HCT116 (cell line): ENCODE measurements around the gene OSGEPL1. TPM values are rescaled to one million over a fixed set of nuclear protein-coding genes. Genes with fewer than 3 reads are reported as not detected.
"Not testable (repeated sequence)": the region's sequence is repeated elsewhere in the genome, so short reads cannot be mapped to it uniquely, and the experiment has no call there.

ENCODE experiments used
- ATAC-seq: fragments of 200-7000 bp; cut with Tn5 transposase; 2 replicates; pipeline ENCODE4 v1.9.1; 2020; ENCODE audit warnings: mild to moderate bottlenecking, moderate library complexity
- BruUV-seq: library from RNA; stranded (reverse); fragments of 400-500 nt; replicated peaks from 2 replicates; lab custom pipeline; 2021; lab: Mats Ljungman, UMichigan
- CTCF ChIA-PET: fragments of 300-600 bp; sonication (Branson Sonifier 250); formaldehyde crosslinking; loops from one replicate; lab custom pipeline; 2021; ENCODE audit warnings: antibody characterized with exemption; lab: Charles Lee
- POLR2A ChIA-PET: fragments of 300-600, 350-600 bp; sonication (Branson Sonifier 250); formaldehyde crosslinking; loops from one replicate; lab custom pipeline; 2021; ENCODE audit warnings: antibody characterized with exemption; lab: Charles Lee
- RAD21 ChIA-PET, 2 experiments: fragments of 300-600 bp; sonication (Branson Sonifier 250); formaldehyde crosslinking; loops; one replicate each; lab custom pipeline; 2023; ENCODE audit warnings: low total read pairs in 2 of 2; ENCODE audit not compliant: uncharacterized antibody in 2 of 2, unreplicated experiment in 2 of 2, low non-redundant PET in 1 of 2; lab: Charles Lee
- DNase-seq: peaks from one replicate; pipeline ENCODE4 v3.0.0-alpha.2; 2010; ENCODE audit warnings: low read depth, low spot score
- H2AFZ ChIP-seq: fragments of 200-600 bp; shearing (Covaris generic), sonication (generic); 2 replicates; pipeline ENCODE4 v1.6.1; 2017; ENCODE audit warnings: low read depth, mixed run types, mixed read lengths, antibody characterized with exemption, low read length; ENCODE audit not compliant: poor library complexity, severe bottlenecking
- H3K27ac ChIP-seq: 2 replicates; pipeline ENCODE4 v1.5.1; 2012; ENCODE audit warnings: low read depth, low read length
- H3K27me3 ChIP-seq: fragments of 200-600 bp; sonication (generic); 2 replicates; pipeline ENCODE4 v1.6.1; 2016; ENCODE audit warnings: mixed run types, low read length, mixed read lengths; ENCODE audit not compliant: insufficient read depth
- H3K36me3 ChIP-seq, 2 experiments: fragments of 200-500 bp in 1 of 2; fragments of 200-600 bp in 1 of 2; sonication (Bioruptor generic) in 1 of 2; sonication (generic) in 1 of 2; 2 replicates each; pipeline versions ENCODE4 v1.5.1 to v1.6.1; 2014 to 2016; ENCODE audit warnings: low read length in 2 of 2, inconsistent platforms in 1 of 2, mixed read lengths in 1 of 2, mixed run types in 1 of 2; ENCODE audit not compliant: insufficient read depth in 2 of 2, control insufficient read depth in 1 of 2
- H3K4me1 ChIP-seq, 2 experiments: fragments of 200-600 bp in 1 of 2; sonication (generic) in 1 of 2; 2 replicates each; pipeline versions ENCODE4 v1.5.1 to v1.6.1; 2012 to 2017; ENCODE audit warnings: low read length in 2 of 2, inconsistent platforms in 1 of 2, mild to moderate bottlenecking in 1 of 2, mixed read lengths in 1 of 2, mixed run types in 1 of 2, moderate library complexity in 1 of 2; ENCODE audit not compliant: insufficient read depth in 2 of 2, control insufficient read depth in 1 of 2
- H3K4me2 ChIP-seq: fragments of 200-600 bp; sonication (generic); 2 replicates; pipeline ENCODE4 v1.6.1; 2017; ENCODE audit warnings: mixed run types, low read length, mixed read lengths
- H3K4me3 ChIP-seq, 2 experiments: fragments of 200-600 bp in 1 of 2; sonication (generic) in 1 of 2; replicated peaks in 1 of 2; 2 replicates each; pipeline ENCODE4 v1.5.1; 2011 to 2016; ENCODE audit warnings: low read length in 2 of 2, control low read depth in 1 of 2, low read depth in 1 of 2, mild to moderate bottlenecking in 1 of 2, mixed read lengths in 1 of 2, mixed run types in 1 of 2
- H3K79me2 ChIP-seq: fragments of 200-600 bp; sonication (generic); 2 replicates; pipeline ENCODE4 v1.6.1; 2017; ENCODE audit warnings: mild to moderate bottlenecking, mixed run types, low read length, moderate library complexity, mixed read lengths; ENCODE audit not compliant: insufficient read depth
- H3K9ac ChIP-seq: fragments of 200-600 bp; sonication (generic); 2 replicates; pipeline ENCODE4 v1.6.1; 2016; ENCODE audit warnings: low read length, mixed read lengths
- H3K9me2 ChIP-seq: fragments of 200-600 bp; sonication (generic), shearing (Covaris generic); 2 replicates; pipeline ENCODE4 v1.6.1; 2017; ENCODE audit warnings: mixed run types, mild to moderate bottlenecking, moderate library complexity; ENCODE audit not compliant: insufficient read depth
- H3K9me3 ChIP-seq, 2 experiments: fragments of 200-500 bp in 1 of 2; fragments of 200-600 bp in 1 of 2; sonication (Bioruptor generic) in 1 of 2; sonication (generic) in 1 of 2; 2 replicates each; pipeline ENCODE4 v1.6.1; 2014 to 2017; ENCODE audit warnings: low read length in 2 of 2, mixed read lengths in 2 of 2, inconsistent platforms in 1 of 2, low read depth in 1 of 2, mild to moderate bottlenecking in 1 of 2, mixed run types in 1 of 2, moderate library complexity in 1 of 2; ENCODE audit not compliant: control insufficient read depth in 1 of 2, insufficient read depth in 1 of 2
- H4K20me1 ChIP-seq: fragments of 200-600 bp; sonication (generic), shearing (Covaris generic); 2 replicates; pipeline ENCODE4 v1.6.1; 2017; ENCODE audit warnings: mixed run types, mild to moderate bottlenecking, moderate library complexity; ENCODE audit not compliant: insufficient read depth
- CBX3 ChIP-seq: IDR thresholded peaks from 2 replicates; pipeline ENCODE4 v1.6.1; 2012; ENCODE audit warnings: low read depth
- EGR1 ChIP-seq: IDR thresholded peaks from 2 replicates; pipeline ENCODE4 v1.6.1; 2012; ENCODE audit warnings: low read depth
- ELF1 ChIP-seq: IDR thresholded peaks from 2 replicates; pipeline ENCODE4 v1.6.1; 2012; ENCODE audit warnings: low read depth, borderline replicate concordance
- EZH2phosphoT487 ChIP-seq: fragments of 200-600 bp; IDR thresholded peaks from 2 replicates; pipeline ENCODE4 v1.6.1; 2018; ENCODE audit warnings: antibody characterized with exemption, borderline replicate concordance
- FOSL1 ChIP-seq: IDR thresholded peaks from 2 replicates; pipeline ENCODE4 v1.6.1; 2012; ENCODE audit warnings: low read depth
- JUND ChIP-seq: IDR thresholded peaks from 2 replicates; pipeline ENCODE4 v1.6.1; 2012
- RAD21 ChIP-seq: IDR thresholded peaks from 2 replicates; pipeline ENCODE4 v1.6.1; 2012; ENCODE audit warnings: low read depth, mild to moderate bottlenecking
- SIN3A ChIP-seq: IDR thresholded peaks from 2 replicates; pipeline ENCODE4 v1.6.1; 2012; ENCODE audit warnings: low read depth
- SRF ChIP-seq: IDR thresholded peaks from 2 replicates; pipeline ENCODE4 v1.6.1; 2012; ENCODE audit warnings: low read depth
- TCF7L2 ChIP-seq: IDR thresholded peaks from 2 replicates; pipeline ENCODE4 v1.7.0; 2011; ENCODE audit warnings: borderline replicate concordance, inconsistent platforms; ENCODE audit not compliant: insufficient read depth, insufficient read length; ENCODE audit errors: extremely low read depth
- YY1 ChIP-seq: IDR thresholded peaks from 2 replicates; pipeline ENCODE4 v1.6.1; 2011; ENCODE audit warnings: low read length, low read depth, moderate library complexity, mild to moderate bottlenecking; ENCODE audit not compliant: insufficient replicate concordance; ENCODE audit errors: extremely low read depth
- ZFX ChIP-seq: fragments of 450-650 bp; IDR thresholded peaks from 2 replicates; pipeline ENCODE4 v1.6.1; 2017
- ZNF274 ChIP-seq: fragments of 200-500 bp; sonication (Bioruptor generic); IDR thresholded peaks from 2 replicates; pipeline ENCODE4 v1.6.1; 2014; ENCODE audit warnings: mild to moderate bottlenecking, low read depth, low read length, inconsistent platforms
- intact Hi-C: fragments of 100-400 bp; cut with micrococcal nuclease; formaldehyde crosslinking; loops from 2 replicates; pipeline ENCODE4 v1.10.0; 2022
- total RNA-seq: library from RNA; stranded (reverse); gene quantifications from one replicate; pipeline ENCODE4 v1.2.1, GENCODE V29; 2021; ENCODE audit not compliant: unreplicated experiment
- TF ChIP-seq, protein P1 (sequence below), 3 experiments: fragments of 200-600 bp in 1 of 3; sonication (generic) in 1 of 3; IDR thresholded peaks in 2 of 3; conservative IDR thresholded peaks in 1 of 3; 2 replicates each; pipeline ENCODE4 v1.5.1; 2012 to 2017; ENCODE audit warnings: low read depth in 2 of 3, low read length in 2 of 3, antibody characterized with exemption in 1 of 3, borderline replicate concordance in 1 of 3, control low read depth in 1 of 3, mild to moderate bottlenecking in 1 of 3, mixed read lengths in 1 of 3, mixed run types in 1 of 3, moderate library complexity in 1 of 3; ENCODE audit not compliant: insufficient read depth in 1 of 3
- TF ChIP-seq, protein P2 (sequence below): IDR thresholded peaks from 2 replicates; pipeline ENCODE4 v1.6.1; 2012
- TF ChIP-seq, protein P3 (sequence below): IDR thresholded peaks from 2 replicates; pipeline ENCODE4 v1.6.1; 2012

OSGEPL1 gene
- total RNA-seq, 1 experiment from 2014 or later, result 11.2 TPM

DNA sequence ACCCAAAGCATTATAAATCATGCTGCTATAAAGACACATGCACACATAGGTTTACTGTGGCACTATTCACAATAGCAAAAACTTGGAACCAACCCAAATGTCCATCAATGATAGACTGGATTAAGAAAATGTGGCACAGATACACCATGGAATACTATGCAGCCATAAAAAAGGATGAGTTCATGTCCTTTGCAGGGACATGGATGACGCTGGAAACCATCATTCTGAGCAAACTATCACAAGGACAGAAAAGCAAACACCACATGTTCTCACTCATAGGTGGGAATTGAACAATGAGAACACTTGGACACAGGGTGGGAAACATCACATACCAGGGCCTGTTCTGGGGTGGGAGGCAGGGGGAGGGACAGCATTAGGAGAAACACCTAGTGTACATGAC, 45.0 kb downstream of the OSGEPL1 start:
- intact Hi-C loops, H3K4me3 ChIP-seq, DNase-seq, H3K27me3 ChIP-seq, RAD21 ChIA-PET, H3K27ac ChIP-seq, BruUV-seq, H4K20me1 ChIP-seq, H3K36me3 ChIP-seq, H3K9me3 ChIP-seq, CTCF ChIA-PET, H3K9ac ChIP-seq, ATAC-seq, H3K79me2 ChIP-seq, H3K4me2 ChIP-seq, H3K4me1 ChIP-seq, H3K9me2 ChIP-seq, H2AFZ ChIP-seq, POLR2A ChIA-PET: not testable (repeated sequence)

DNA sequence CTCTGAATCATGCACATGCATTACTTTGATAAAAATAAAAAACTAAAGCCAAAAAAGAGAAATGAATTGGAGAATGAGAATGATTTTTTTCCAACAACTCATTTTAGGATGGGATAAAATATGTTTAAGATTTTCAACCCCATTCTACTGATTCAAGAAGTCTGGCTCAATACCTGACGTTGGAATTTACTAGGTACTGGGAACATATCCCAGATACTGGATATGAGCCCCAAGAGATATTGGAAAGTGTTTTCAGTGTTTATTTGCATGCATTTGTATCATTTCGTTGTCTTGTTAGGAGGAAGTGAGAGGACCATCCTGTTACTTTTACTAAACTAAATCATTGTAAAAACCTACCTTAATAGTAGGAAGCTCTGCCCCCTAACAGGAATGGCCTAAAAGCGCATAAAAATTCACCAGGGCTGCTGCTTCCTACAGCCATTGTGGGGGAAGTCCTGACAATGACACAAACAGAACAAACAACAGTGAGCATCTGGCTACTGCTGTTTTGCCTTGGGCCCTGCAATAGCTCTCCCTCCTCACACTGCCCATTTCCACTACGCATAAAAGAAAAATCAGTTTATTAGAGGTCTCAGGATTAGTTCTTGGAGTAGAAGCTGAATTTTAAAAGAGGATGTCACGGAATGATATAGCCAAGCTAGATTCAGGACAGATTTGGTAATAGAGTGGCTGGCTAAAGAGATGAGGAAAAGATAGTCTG, 52.9 kb downstream of the OSGEPL1 start:
- Histone ChIP-seq H3K27me3 (no peaks in the 10 kb centered on the region), H2AFZ (no peak overlapping the region), H3K36me3 (no peaks in the 10 kb centered on the region), H4K20me1 (no peaks in the 10 kb centered on the region), H3K4me2 (no peak overlapping the region), H3K9me2 (no peaks in the 10 kb centered on the region), H3K27ac (no peak overlapping the region), H3K4me3 (no peak overlapping the region), H3K79me2 (no peaks in the 10 kb centered on the region), H3K9ac (no peak overlapping the region), H3K9me3 (no peaks in the 10 kb centered on the region), H3K4me1 (no peaks in the 10 kb centered on the region)
- intact Hi-C loops, result no loop called here
- ATAC-seq (no peak), DNase-seq (no peak)
- POLR2A ChIA-PET, result no interaction called here
- CTCF ChIA-PET, result no interaction called here
- BruUV-seq, result no TSS peak
- RAD21 ChIA-PET, result no interaction called here
- no peak for TF ChIP-seq SRF
- TF ChIP-seq TCF7L2, result no peak
- TF ChIP-seq, protein P1, sequence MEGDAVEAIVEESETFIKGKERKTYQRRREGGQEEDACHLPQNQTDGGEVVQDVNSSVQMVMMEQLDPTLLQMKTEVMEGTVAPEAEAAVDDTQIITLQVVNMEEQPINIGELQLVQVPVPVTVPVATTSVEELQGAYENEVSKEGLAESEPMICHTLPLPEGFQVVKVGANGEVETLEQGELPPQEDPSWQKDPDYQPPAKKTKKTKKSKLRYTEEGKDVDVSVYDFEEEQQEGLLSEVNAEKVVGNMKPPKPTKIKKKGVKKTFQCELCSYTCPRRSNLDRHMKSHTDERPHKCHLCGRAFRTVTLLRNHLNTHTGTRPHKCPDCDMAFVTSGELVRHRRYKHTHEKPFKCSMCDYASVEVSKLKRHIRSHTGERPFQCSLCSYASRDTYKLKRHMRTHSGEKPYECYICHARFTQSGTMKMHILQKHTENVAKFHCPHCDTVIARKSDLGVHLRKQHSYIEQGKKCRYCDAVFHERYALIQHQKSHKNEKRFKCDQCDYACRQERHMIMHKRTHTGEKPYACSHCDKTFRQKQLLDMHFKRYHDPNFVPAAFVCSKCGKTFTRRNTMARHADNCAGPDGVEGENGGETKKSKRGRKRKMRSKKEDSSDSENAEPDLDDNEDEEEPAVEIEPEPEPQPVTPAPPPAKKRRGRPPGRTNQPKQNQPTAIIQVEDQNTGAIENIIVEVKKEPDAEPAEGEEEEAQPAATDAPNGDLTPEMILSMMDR (IDR thresholded peaks at IDR 0.05 in 2 of 3, conservative IDR thresholded peaks at IDR 0.05 in 1 of 3; ENCODE audit: borderline replicate concordance in 1 of 3, insufficient read depth in 1 of 3, low read depth in 2 of 3, low read length in 2 of 3), result no peak
- TF ChIP-seq, protein P2, sequence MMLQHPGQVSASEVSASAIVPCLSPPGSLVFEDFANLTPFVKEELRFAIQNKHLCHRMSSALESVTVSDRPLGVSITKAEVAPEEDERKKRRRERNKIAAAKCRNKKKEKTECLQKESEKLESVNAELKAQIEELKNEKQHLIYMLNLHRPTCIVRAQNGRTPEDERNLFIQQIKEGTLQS, result no peak
- TF ChIP-seq FOSL1, result no peak
- no peak for TF ChIP-seq EZH2phosphoT487
- TF ChIP-seq, protein P3, sequence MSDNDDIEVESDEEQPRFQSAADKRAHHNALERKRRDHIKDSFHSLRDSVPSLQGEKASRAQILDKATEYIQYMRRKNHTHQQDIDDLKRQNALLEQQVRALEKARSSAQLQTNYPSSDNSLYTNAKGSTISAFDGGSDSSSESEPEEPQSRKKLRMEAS, result no peak
- TF ChIP-seq CBX3, result no peak
- TF ChIP-seq ZFX, result no peak
- no peak for TF ChIP-seq ZNF274
- TF ChIP-seq EGR1, result no peak
- no peak for TF ChIP-seq SIN3A
- TF ChIP-seq YY1, result no peak
- TF ChIP-seq RAD21, result no peak
- no peak for TF ChIP-seq JUND
- no peak for TF ChIP-seq ELF1
